ENCODE measurements around the gene SMPX. TPM values are rescaled to one million over a fixed set of nuclear protein-coding genes. Genes with fewer than 3 reads are reported as not detected.

The SMPX gene
- total and polyA plus RNA-seq, 8 donors = 1.0 to 126 (median 13.9) TPM; not detected in 2

- Histone ChIP-seq H3K27me3 (peaks cover 0 to 19% (median 0%) of the 10 kb centered on the region in 3 donors), H3K9me3 (no peaks in the 10 kb centered on the region), H3K4me1 (no peaks in the 10 kb centered on the region), H3K27ac (no peak overlapping the region), H3K36me3 (no peaks in the 10 kb centered on the region), H3K4me3 (no peak overlapping the region)
- WGBS, 5 donors = 38 to 54% (median 50%) methylated on average over 5 of the region's 5 CpGs
- TF ChIP-seq, protein P1, sequence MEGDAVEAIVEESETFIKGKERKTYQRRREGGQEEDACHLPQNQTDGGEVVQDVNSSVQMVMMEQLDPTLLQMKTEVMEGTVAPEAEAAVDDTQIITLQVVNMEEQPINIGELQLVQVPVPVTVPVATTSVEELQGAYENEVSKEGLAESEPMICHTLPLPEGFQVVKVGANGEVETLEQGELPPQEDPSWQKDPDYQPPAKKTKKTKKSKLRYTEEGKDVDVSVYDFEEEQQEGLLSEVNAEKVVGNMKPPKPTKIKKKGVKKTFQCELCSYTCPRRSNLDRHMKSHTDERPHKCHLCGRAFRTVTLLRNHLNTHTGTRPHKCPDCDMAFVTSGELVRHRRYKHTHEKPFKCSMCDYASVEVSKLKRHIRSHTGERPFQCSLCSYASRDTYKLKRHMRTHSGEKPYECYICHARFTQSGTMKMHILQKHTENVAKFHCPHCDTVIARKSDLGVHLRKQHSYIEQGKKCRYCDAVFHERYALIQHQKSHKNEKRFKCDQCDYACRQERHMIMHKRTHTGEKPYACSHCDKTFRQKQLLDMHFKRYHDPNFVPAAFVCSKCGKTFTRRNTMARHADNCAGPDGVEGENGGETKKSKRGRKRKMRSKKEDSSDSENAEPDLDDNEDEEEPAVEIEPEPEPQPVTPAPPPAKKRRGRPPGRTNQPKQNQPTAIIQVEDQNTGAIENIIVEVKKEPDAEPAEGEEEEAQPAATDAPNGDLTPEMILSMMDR (IDR thresholded peaks at IDR 0.05) = no peak
- TF ChIP-seq POLR2AphosphoS5 (IDR thresholded peaks at IDR 0.05) (no peak), EP300 (IDR thresholded peaks at IDR 0.05) (no peak)
- intact Hi-C loops (cut with DNase I; ENCODE audit: low total_unique reads) = no loop called here
- no peak for DNase-seq
Observed at GRCh38 chrX:21735038-21735767, 22.7 kb downstream of the SMPX start.

DNA sequence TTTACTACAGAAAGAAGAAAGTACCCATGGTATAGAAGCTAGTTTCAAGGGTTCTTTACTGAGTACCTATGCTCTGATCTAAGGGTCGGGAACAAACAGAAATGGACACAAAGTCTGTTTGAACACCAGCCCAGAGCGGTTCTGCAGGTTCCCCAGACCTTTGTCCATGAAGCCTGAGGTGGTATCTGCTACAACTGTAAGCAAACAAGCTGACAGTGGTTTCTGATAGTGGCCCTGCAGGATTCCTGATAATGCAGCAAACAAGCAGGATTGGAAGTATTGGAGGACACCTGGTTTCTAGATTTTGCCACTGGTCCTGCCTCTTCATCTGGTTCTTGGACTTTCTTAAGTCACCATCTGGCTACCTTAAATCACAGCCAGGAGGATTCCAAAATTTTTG lies 23.7 kb downstream of the SMPX start:
- no peaks in the 10 kb centered on the region for H3K9me3 ChIP-seq
- no peak for DNase-seq
- H3K4me3 ChIP-seq = no peak overlapping the region
- H3K4me1 ChIP-seq = no peaks in the 10 kb centered on the region
- 16 to 57% (median 32%) methylated on average over 2 of the region's 2 CpGs for WGBS, 5 donors
- intact Hi-C loops (cut with DNase I; ENCODE audit: low total_unique reads) = no loop called here
- no peak overlapping the region for H3K27ac ChIP-seq
- no peak for TF ChIP-seq POLR2AphosphoS5 (IDR thresholded peaks at IDR 0.05)
- TF ChIP-seq POLR2A (IDR thresholded peaks at IDR 0.05) = no peak
- TF ChIP-seq EP300 (IDR thresholded peaks at IDR 0.05) = no peak
- TF ChIP-seq, protein P1 (IDR thresholded peaks at IDR 0.05) = no peak
- peaks cover 0 to 19% (median 0%) of the 10 kb centered on the region in 3 donors for H3K27me3 ChIP-seq
- no peaks in the 10 kb centered on the region for H3K36me3 ChIP-seq

DNA sequence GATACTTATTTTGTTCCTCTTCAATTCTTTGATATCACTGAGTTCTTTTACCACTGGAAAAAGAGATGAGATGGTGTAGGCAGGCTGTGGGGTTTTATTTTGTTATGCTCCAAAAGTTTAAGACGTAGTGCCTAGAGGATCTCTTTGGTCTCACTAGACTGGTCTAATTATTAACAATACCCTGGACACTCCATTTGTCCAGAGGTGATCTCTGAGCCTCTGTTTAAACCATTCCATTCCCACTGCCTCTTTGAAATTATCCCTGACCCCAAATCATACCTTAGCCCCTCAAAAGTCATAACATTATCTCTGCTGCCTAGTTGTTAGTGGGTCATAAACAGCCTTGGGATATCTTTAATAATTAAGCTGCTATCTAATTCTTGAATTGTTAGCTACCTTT lies 24.2 kb downstream of the SMPX start:
- no peak for DNase-seq
- Histone ChIP-seq H3K4me1 (no peaks in the 10 kb centered on the region), H3K4me3 (no peak overlapping the region), H3K9me3 (no peaks in the 10 kb centered on the region), H3K27me3 (peaks cover 0 to 17% (median 0%) of the 10 kb centered on the region in 3 donors), H3K36me3 (no peaks in the 10 kb centered on the region), H3K27ac (no peak overlapping the region)
- 49 to 69% (median 62%) methylated on average over 1 of the region's 1 CpG for WGBS, 5 donors
- TF ChIP-seq POLR2AphosphoS5 (IDR thresholded peaks at IDR 0.05) (no peak), POLR2A (IDR thresholded peaks at IDR 0.05) (no peak), EP300 (IDR thresholded peaks at IDR 0.05) (no peak)
- TF ChIP-seq, protein P1 (IDR thresholded peaks at IDR 0.05) = no peak
- intact Hi-C loops (cut with DNase I; ENCODE audit: low total_unique reads) = no loop called here

- no peak for DNase-seq
- H3K27me3 ChIP-seq = peaks cover 0 to 15% (median 0%) of the 10 kb centered on the region in 3 donors
Observed at GRCh38 chrX:21730026-21730425, 27.9 kb downstream of the SMPX start.

More at GRCh38 chrX:21730026-21730425, 27.9 kb downstream of the SMPX start:
- no peaks in the 10 kb centered on the region for H3K36me3 ChIP-seq
- intact Hi-C loops (cut with DNase I; ENCODE audit: low total_unique reads) = no loop called here
- no peaks in the 10 kb centered on the region for H3K4me1 ChIP-seq
- no peaks in the 10 kb centered on the region for H3K9me3 ChIP-seq
- TF ChIP-seq POLR2A (IDR thresholded peaks at IDR 0.05) = no peak
- TF ChIP-seq, protein P1 (IDR thresholded peaks at IDR 0.05) = no peak
- TF ChIP-seq POLR2AphosphoS5 (IDR thresholded peaks at IDR 0.05) = no peak
- no peak for TF ChIP-seq EP300 (IDR thresholded peaks at IDR 0.05)
- H3K4me3 ChIP-seq = no peak overlapping the region
- no peak overlapping the region for H3K27ac ChIP-seq

Data from stomach (tissue), 9 donors.